OCI-LY7 (cell line): ENCODE results near the gene TLE3. TPM values are rescaled to one million over a fixed set of nuclear protein-coding genes. Genes with fewer than 3 reads are reported as not detected.

Experiments used
- BruUV-seq: library from RNA; stranded (reverse); fragments of 400-500 nt; replicated peaks from 2 replicates; lab custom pipeline; 2021; lab: Mats Ljungman, UMichigan
- CTCF ChIA-PET: fragments of 300-600 bp; sonication (Branson Sonifier 250); formaldehyde crosslinking; loops from one replicate; lab custom pipeline; 2022; ENCODE audit warnings: antibody characterized with exemption; ENCODE audit not compliant: unreplicated experiment; lab: Charles Lee
- POLR2A ChIA-PET: fragments of 300-600 bp; sonication (Branson Sonifier 250); formaldehyde crosslinking; loops from one replicate; lab custom pipeline; 2022; ENCODE audit warnings: antibody characterized with exemption; lab: Charles Lee
- DNase-seq: peaks from one replicate; pipeline ENCODE4 v3.0.0-alpha.2; 2015; ENCODE audit warnings: low spot score
- H2AFZ ChIP-seq: fragments of 200-600 bp; sonication (generic), shearing (Covaris generic); 2 replicates; pipeline ENCODE4 v1.6.1; 2014; ENCODE audit warnings: mild to moderate bottlenecking, antibody characterized with exemption, low read length, moderate library complexity
- H3K27ac ChIP-seq: fragments of 200-600 bp; sonication (generic); 2 replicates; pipeline ENCODE4 v1.5.1; 2014; ENCODE audit warnings: mixed run types, low read depth, mild to moderate bottlenecking, moderate library complexity, low read length, inconsistent platforms; ENCODE audit not compliant: poor library complexity, severe bottlenecking
- H3K36me3 ChIP-seq: fragments of 200-600 bp; sonication (generic); 2 replicates; pipeline ENCODE4 v1.6.1; 2014; ENCODE audit warnings: mild to moderate bottlenecking, antibody characterized with exemption, low read length, moderate library complexity, mixed read lengths; ENCODE audit not compliant: insufficient read depth
- H3K4me1 ChIP-seq: fragments of 200-600 bp; sonication (generic); 2 replicates; pipeline ENCODE4 v1.5.1; 2014; ENCODE audit warnings: mild to moderate bottlenecking, low read length; ENCODE audit not compliant: insufficient read depth, poor library complexity, severe bottlenecking
- H3K4me2 ChIP-seq: fragments of 200-600 bp; sonication (generic); 2 replicates; pipeline ENCODE4 v1.6.1; 2014; ENCODE audit warnings: mild to moderate bottlenecking, low read length
- H3K4me3 ChIP-seq: fragments of 200-600 bp; sonication (generic); 2 replicates; pipeline ENCODE4 v1.5.1; 2014; ENCODE audit warnings: mild to moderate bottlenecking, low read depth, low read length; ENCODE audit not compliant: poor library complexity, severe bottlenecking
- H3K79me2 ChIP-seq: fragments of 200-600 bp; sonication (generic); 2 replicates; pipeline ENCODE4 v1.6.1; 2016; ENCODE audit warnings: low read depth, mild to moderate bottlenecking, low read length, moderate library complexity, mixed read lengths; ENCODE audit not compliant: insufficient read depth
- H3K9me2 ChIP-seq: fragments of 200-600 bp; sonication (generic); 2 replicates; pipeline ENCODE4 v1.6.1; 2016; ENCODE audit warnings: mild to moderate bottlenecking, low read length, mixed read lengths; ENCODE audit not compliant: insufficient read depth
- H3K9me3 ChIP-seq: fragments of 200-600 bp; sonication (generic); 2 replicates; pipeline ENCODE4 v1.6.1; 2014; ENCODE audit warnings: mild to moderate bottlenecking, mixed run types, low read length, mixed read lengths
- H4K20me1 ChIP-seq: fragments of 200-600 bp; sonication (generic); 2 replicates; pipeline ENCODE4 v1.6.1; 2014; ENCODE audit warnings: mild to moderate bottlenecking, antibody characterized with exemption, low read length, moderate library complexity, mixed read lengths; ENCODE audit not compliant: insufficient read depth
- EZH2phosphoT487 ChIP-seq: fragments of 200-600 bp; sonication (generic); IDR thresholded peaks from 2 replicates; pipeline ENCODE4 v1.6.1; 2018; ENCODE audit warnings: low read depth, borderline replicate concordance, mild to moderate bottlenecking, mixed run types, antibody characterized with exemption, low read length, moderate library complexity, mixed read lengths
- intact Hi-C: fragments of 100-400 bp; cut with micrococcal nuclease; formaldehyde crosslinking; loops from one replicate; pipeline ENCODE4 v1.10.0; 2022; ENCODE audit not compliant: unreplicated experiment
- total RNA-seq, 2 experiments: library from RNA; depleted of rRNA in 1 of 2; stranded (reverse); fragments of >200 nt in 1 of 2; shearing (Covaris generic) in 1 of 2; gene quantifications; 2 replicates each; pipeline ENCODE4 v1.2.3, GENCODE V29; 2014 to 2022
- TF ChIP-seq, protein P1 (sequence below): fragments of 200-600 bp; sonication (generic); conservative IDR thresholded peaks from 2 replicates; pipeline ENCODE4 v1.5.1; 2014; ENCODE audit warnings: mild to moderate bottlenecking, antibody characterized with exemption, low read length, moderate library complexity, mixed read lengths

The TLE3 gene
- total RNA-seq, 2 experiments from 2014 or later = 31.9 to 37.9 TPM

DNA sequence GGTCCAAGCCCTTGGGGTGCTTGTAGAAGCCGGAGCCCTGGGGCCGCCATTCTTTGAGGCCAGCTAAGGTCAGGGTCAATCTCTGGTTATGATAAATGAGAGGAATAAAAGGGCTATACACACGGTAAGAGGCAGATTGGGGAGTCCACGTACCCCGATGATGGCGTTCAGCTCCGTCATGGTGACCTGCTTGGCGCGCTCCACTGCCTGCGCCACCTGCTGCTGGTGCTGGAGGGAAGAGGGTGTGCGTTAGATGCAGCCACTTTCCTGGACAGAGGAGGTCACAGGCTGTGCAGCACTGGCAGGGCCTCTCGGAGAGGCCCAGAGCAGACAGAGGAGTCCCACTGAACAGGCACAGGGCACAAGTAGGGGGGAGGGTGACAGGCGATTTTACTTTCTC, 23.3 kb downstream of the TLE3 start:
- Histone ChIP-seq H2AFZ (no peak overlapping the region), H4K20me1 (no peaks in the 10 kb centered on the region), H3K79me2 (no peaks in the 10 kb centered on the region), H3K4me1 (no peaks in the 10 kb centered on the region), H3K27ac (no peak overlapping the region), H3K4me3 (no peak overlapping the region), H3K4me2 (no peak overlapping the region), H3K36me3 (peaks cover 84% of the 10 kb centered on the region), H3K9me3 (no peaks in the 10 kb centered on the region), H3K9me2 (no peaks in the 10 kb centered on the region)
- ChIA-PET POLR2A (no interaction called here), CTCF (no interaction called here)
- TF ChIP-seq, protein P1, sequence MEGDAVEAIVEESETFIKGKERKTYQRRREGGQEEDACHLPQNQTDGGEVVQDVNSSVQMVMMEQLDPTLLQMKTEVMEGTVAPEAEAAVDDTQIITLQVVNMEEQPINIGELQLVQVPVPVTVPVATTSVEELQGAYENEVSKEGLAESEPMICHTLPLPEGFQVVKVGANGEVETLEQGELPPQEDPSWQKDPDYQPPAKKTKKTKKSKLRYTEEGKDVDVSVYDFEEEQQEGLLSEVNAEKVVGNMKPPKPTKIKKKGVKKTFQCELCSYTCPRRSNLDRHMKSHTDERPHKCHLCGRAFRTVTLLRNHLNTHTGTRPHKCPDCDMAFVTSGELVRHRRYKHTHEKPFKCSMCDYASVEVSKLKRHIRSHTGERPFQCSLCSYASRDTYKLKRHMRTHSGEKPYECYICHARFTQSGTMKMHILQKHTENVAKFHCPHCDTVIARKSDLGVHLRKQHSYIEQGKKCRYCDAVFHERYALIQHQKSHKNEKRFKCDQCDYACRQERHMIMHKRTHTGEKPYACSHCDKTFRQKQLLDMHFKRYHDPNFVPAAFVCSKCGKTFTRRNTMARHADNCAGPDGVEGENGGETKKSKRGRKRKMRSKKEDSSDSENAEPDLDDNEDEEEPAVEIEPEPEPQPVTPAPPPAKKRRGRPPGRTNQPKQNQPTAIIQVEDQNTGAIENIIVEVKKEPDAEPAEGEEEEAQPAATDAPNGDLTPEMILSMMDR = no peak
- no peak for TF ChIP-seq EZH2phosphoT487
- no TSS peak for BruUV-seq
- intact Hi-C loops = no loop called here
- no peak for DNase-seq

DNA sequence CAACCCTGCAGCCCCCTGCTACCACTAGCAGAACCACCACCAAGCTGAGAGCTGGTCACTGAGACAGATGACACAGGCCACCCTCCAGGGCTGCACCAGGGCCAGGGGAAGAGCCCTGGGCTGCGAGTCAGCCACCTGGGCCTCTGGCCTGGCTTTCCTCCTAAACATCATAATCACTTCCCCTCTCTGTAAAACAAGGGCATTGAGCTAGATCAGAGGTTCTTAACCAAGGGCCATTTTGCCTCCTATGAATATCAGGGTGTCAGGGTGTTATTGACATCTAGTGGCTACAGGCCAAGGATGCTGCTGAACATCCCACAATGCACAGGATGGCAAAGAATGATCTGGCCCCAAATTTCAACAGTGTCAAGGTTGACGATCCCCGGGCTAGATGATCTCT, 25.2 kb downstream of the TLE3 start:
- no peaks in the 10 kb centered on the region for H3K9me2 ChIP-seq
- CTCF ChIA-PET = no interaction called here
- intact Hi-C loops = no loop called here
- BruUV-seq = no TSS peak
- H3K27ac ChIP-seq = no peak overlapping the region
- H3K79me2 ChIP-seq = no peaks in the 10 kb centered on the region
- no peak overlapping the region for H3K4me3 ChIP-seq
- H3K4me2 ChIP-seq = no peak overlapping the region
- peaks cover 87% of the 10 kb centered on the region for H3K36me3 ChIP-seq
- H3K9me3 ChIP-seq = no peaks in the 10 kb centered on the region
- peak; percentile 34 for DNase-seq
- H2AFZ ChIP-seq = no peak overlapping the region
- no peaks in the 10 kb centered on the region for H4K20me1 ChIP-seq
- no peaks in the 10 kb centered on the region for H3K4me1 ChIP-seq
- POLR2A ChIA-PET = no interaction called here
- no peak for TF ChIP-seq EZH2phosphoT487
- TF ChIP-seq, protein P1 = peak; percentile 36

DNA sequence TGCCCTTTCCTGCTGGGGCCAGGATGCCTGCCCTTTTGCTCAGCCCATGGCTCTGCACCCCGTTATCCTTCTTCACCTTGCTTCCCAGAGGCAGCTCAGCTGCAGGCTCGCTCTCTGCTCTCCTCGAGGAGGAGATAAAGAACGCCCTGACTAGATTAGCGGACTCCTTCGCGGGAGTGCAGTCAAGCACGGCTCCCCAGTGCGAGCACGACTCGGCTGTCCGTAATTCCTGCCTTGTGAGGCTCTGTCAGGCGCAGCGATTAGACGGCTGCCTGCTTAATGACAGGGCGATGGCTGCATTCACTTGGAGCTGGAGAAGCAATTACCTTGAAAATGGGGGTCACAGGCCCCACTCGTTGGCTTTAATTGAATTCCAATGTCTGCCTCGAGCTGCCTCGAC, 25.9 kb downstream of the TLE3 start:
- Histone ChIP-seq H3K36me3 (peaks cover 94% of the 10 kb centered on the region), H3K79me2 (no peaks in the 10 kb centered on the region), H3K9me3 (no peaks in the 10 kb centered on the region), H2AFZ (no peak overlapping the region), H3K4me3 (no peak overlapping the region), H3K4me2 (no peak overlapping the region), H3K4me1 (no peaks in the 10 kb centered on the region), H3K27ac (no peak overlapping the region), H4K20me1 (no peaks in the 10 kb centered on the region), H3K9me2 (no peaks in the 10 kb centered on the region)
- TF ChIP-seq, protein P1 = no peak
- TF ChIP-seq EZH2phosphoT487 = no peak
- ChIA-PET POLR2A (no interaction called here), CTCF (no interaction called here)
- intact Hi-C loops = no loop called here
- DNase-seq = no peak
- BruUV-seq = no TSS peak
